ENCODE measurements around the gene KANSL2.
A peak's percentile ranks its signal among the peaks of the same experiment; 100 is the strongest.

DNA sequence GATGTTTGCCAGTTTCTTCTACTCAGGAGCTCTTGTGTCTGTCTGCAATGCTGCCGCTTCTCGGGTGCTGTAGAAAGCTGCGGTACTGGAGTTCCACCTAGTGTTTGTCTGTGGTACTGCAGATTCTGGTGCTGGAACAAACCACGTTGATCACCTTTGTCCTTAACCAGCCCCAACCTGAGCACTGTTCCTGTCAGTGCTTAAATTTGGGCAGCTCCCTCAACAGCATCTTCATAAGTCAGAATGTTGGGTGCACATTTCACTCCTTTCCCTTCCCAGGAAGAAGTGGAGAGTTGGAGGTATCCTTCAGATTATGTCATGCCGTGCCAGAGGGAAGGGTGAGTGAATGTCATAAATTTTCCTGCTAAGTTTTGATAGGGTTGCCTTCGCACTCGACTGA, 63.5 kb downstream of the KANSL2 start:
- TF ChIP-seq, protein P1, sequence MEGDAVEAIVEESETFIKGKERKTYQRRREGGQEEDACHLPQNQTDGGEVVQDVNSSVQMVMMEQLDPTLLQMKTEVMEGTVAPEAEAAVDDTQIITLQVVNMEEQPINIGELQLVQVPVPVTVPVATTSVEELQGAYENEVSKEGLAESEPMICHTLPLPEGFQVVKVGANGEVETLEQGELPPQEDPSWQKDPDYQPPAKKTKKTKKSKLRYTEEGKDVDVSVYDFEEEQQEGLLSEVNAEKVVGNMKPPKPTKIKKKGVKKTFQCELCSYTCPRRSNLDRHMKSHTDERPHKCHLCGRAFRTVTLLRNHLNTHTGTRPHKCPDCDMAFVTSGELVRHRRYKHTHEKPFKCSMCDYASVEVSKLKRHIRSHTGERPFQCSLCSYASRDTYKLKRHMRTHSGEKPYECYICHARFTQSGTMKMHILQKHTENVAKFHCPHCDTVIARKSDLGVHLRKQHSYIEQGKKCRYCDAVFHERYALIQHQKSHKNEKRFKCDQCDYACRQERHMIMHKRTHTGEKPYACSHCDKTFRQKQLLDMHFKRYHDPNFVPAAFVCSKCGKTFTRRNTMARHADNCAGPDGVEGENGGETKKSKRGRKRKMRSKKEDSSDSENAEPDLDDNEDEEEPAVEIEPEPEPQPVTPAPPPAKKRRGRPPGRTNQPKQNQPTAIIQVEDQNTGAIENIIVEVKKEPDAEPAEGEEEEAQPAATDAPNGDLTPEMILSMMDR (IDR thresholded peaks at IDR 0.05; ENCODE audit: insufficient read depth, low read length): peak; percentile 98
- TF ChIP-seq POLR2AphosphoS5 (IDR thresholded peaks at IDR 0.05; ENCODE audit: low read depth) (no peak), SPI1 (IDR thresholded peaks at IDR 0.05; ENCODE audit: borderline replicate concordance, low read depth) (no peak), REST (IDR thresholded peaks at IDR 0.05; ENCODE audit: insufficient replicate concordance, low read depth) (no peak), GABPA (IDR thresholded peaks at IDR 0.05; ENCODE audit: low read depth) (no peak)
